NCI-H146 treated with DMSO at 0.1 percent for 48 hours (cell line): ENCODE data around the gene KCNE4.

ENCODE experiments used
- DNase-seq: peaks from one replicate; lab custom pipeline; 2025; ENCODE audit not compliant: unreplicated experiment; lab: John Stamatoyannopoulos, UW

Gene KCNE4

DNA sequence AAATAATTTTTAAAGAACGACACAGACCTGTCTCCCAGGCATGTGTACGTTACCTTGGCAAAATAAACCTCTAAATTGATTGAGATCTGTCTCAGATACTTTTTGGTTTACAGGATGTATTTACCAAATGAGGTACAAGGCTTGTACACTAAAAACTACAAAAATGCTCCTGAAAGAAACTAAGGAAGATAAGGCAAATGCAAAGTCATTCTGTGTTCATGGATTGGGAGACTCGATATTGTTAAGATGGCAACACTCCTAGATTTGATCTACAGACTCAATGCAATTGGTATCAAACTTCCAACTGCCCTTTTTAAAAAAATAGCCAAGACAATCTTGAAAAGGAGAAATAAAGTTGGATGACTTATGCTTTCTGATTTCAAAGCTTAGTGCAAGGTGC is 11.5 kb upstream of the KCNE4 start:
- no peak for DNase-seq

DNA sequence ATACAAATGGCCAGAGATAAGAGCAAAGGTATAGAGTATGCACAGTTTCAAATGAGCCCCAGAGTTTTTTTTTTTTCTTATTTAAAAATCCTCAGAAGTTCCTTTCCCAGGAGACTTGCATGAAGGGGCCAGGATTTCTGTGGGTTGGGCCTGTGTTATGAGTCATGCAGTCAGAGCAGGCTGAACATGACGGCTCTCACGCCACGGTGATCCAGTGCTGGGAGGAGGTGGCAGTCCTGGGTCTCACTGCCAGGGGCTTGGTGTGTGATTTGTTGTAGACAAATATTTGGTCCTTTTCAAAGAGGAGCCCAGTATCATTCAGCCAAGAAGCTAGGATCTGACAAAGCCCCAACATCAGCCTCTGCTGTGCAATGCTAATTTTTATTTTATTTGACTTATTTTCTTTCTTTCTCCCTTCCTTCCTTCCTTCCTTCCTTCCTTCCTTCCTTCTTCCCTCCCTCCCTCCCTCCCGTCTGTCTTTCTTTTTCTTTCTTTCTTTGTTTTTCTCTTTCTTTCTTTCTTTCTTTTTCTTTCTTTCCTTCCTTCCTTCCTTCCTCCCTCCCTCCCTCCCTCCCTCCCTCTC is 10.4 kb upstream of the KCNE4 start:
- DNase-seq = peak; percentile 36

DNA sequence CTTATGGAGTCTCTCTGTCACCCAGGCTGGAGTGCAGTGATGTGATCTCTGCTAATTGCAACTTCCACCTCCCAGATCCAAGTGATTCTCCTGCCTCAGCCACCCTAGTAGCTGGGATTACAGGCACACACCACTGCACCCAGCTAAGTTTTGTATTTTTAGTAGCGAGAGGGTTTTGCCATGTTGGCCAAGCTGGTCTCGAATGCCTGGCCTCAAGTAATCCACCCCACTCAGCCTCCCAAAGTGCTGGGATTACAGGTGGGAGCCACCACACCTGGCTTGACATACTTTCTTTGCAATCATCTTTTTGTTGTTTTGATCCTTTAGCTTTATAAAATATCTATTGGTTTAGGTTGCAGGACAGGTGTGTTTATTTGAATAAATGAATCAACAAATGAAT is 9.7 kb upstream of the KCNE4 start:
- DNase-seq = no peak

DNA sequence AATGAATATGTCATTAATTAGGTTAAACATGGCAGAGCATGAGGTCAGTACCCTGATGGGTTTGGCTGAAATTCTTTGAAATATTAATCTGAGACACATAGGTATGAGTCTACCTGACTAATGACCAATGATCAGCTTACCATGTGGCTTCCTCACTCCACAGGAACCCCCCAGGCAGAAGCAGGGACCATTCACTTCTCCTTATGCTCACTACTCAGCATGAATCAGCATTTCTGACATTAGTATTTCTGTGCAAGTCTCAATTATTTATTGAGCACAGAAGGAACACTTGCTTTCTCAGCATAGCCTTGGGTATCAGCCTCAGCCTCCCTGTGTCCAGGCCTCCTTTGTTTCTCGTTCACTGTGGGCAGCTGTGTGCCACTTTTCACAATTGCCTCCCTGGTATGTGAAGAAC is 9.3 kb upstream of the KCNE4 start:
- no peak for DNase-seq

DNA sequence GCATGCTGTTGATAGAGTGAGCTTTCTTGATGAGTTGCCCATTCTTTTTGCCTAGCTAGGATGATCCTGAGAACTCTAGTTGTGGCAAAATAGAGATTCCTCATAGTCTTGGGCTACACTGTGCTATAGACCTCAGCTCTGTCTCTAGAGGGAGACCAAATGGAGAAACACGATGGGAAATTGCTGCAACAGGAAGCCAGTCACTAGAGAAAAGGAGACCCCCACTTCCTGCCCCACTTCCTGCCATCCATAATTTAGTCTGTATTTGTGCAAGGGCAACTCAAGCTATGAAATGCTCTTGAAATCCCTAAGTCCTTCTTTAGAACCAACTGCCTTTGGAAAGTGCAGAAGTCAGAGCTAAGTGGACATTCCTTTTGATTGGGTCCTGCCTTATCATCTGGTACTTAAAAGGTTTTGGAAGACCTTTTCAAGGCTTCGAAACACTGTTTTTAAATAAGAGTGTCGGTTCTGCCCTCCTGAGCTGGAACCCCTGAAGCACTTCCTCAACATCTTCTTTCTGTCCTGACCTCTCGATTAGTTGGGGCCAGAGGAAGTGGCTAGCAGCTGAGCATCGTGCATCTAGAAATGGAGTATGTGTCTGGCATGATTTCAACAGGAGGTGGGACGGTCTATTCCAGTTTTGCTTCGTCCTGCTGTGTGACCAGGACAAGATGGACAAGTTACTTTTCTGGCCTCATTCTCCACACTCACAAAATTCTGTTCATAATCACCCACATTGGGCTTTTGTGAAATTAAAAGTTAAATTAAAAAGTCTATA is 8.6 kb upstream of the KCNE4 start:
- DNase-seq = no peak

DNA sequence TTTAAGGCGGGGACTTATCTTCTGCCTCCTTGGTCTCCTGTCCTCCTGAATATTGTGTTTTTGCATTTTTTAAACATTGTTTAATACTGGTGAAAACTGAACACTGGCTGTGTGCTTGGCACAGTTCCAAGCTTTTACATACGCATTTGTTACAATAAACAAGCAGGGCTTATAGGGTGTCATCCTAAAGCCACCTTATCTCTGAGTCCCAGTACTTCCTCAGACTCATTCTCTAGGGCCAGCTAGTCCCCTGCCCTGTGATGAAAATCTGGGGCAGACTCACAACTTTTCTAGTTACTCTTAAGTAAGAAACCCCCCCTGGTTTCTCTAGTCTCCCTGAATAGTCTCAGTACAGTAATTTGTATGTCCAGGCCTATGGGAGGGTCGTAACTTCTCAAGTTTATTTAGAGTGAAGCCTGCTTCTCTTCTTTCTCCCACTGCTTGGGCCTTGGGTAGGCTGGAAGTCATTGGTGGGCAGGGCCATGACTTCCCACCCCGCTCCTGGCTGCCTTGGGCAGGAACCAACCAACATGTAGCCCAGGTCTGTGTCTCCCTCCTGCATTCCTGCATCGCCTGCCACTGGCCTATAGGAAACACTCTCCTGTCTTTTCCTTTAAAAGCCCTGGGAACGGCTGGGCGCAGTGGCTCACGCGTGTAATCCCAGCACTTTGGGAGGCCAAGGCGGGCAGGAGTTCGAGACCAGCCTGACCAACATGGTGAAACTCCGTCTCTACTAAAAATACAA is 7.7 kb upstream of the KCNE4 start:
- no peak for DNase-seq

DNA sequence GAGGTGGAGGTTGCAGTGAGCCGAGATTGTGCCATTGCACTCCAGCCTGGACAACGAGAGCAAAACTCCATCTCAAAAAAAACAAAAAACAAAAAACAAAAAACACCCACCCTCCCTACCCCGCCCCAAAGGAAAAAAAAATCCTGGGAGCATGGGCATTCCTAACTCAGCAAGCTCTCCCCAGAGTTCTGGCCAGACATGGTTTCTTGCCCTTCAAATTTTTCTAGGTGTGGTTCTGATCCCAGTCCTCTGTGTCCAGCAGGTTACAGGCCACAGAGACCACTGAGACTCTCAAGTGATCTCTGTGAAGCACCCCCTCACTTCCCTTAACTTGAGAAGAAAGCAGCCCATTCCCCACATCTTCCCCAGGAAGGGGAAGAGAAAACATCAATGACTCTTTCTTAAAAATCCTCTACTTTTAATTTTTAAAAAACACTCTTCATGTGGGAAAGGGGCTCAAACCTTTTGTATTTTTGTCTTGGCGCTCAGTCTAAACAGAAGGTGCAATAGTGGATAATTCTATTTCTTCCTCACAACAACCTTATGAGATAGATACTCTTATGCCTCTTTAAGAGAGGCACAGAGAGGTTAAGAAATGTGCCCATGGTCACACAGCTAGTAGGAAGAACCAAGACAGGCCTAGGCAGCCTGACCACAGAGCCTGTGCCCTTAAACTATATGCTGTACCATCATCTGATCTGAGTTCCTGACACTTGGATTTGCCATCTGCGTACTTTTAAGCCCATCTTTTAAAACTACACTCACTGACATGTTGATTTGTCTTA is 6.9 kb upstream of the KCNE4 start:
- DNase-seq = no peak

DNA sequence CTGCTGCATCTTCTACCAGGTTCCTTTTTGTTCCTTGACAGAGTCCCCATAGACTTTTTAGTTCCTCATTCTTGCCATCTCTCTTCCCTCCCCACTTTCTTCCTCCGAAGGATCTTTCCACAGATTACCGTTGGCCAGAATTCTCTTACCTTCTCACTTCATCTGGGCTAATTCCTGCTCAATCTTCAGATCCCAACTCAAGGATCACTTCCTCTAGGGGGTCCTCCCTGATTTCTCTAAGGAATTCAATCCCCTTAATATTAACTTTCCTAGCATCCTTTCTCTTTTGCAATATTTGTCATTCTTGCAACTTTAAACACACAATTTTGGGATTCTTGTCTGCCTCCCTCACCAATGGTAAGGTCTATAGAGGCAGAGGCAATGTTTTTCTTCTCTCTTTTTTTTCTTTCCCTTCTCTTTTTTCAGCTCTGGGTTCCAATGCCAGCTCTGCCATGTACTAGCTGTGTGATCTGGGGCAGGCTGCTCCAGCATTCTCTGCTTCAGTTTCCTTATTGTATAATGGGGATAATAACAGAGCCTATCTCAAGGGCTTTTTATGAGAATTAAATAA is 5.4 kb upstream of the KCNE4 start:
- no peak for DNase-seq

DNA sequence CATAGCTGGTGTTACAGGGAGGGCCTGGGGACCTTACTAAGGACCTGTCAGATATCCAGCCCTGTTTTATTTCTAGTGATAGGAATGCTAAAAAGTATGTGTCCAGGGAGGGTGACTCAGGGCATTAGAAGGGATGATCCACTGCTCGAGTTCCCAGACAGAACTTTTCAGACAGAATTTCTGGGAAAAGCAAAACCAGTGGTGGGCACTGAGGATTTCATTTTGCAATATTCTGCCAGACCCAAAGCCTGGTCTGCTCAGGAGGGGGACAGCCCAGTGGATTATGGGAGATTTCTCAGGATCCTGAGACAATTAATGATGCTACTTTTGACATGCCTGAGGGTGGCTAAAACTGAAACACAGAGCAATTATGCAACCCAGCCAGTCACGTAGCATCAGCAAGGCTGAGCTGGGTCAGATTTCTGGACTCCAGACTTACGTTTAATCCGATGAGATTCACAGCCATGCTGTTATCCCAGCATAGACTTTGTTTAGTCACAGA is 4.7 kb upstream of the KCNE4 start:
- no peak for DNase-seq

DNA sequence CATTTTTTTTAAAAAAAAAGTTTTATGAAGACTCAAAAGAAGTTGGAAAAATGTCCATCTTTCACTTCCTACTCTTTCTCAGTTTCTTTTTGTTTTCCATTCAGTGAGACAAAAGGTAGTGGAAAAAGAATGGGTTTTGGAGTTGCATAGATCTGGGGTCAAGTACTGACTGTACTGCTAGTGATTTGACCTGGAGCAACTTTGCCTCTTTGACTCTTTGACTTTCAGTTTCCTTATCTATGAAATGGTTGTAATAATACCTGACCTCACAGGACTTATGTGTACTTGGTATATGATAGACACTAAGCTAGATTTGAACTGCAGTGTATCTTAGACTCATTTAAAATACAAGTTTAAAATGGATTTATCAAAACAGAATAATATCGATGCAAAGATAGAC is 3.5 kb upstream of the KCNE4 start:
- no peak for DNase-seq

DNA sequence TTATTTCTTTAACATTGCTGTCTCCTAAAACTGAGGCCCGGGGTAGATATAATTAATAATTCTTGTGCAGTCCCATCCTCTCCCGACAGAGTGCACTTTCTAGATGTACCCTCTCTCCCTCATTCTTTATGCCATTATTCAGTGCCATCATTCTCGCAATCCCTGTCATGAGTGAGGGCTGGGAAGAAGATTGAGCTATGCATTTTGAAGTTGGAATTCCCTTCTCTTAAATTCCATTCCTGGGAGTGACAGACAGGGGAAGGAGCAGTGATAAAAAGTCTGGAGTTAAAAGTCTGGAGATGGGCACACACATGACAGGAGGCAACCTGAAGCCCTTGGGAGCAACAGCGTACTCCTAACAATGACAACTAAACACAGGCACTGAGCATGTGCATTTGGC is 2.6 kb upstream of the KCNE4 start:
- no peak for DNase-seq

DNA sequence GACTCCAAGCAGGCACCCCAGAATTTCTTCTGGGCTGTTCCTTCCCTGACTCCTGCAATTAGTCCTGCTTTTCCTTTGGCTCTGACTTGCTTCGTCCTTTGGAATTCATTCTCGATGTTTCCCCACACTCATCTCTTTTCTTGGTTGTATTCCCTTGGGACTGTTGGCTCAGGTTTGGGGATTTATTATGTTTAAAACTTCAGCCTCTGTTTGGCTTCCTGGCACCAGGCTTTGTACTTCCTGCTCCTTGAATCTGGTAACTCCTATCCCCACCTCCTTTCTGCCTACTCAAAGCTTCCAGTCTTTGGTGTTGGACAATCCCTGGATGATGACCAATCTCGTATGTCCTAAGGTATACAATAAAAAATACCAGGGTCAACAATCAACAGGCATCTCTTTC is 1.8 kb upstream of the KCNE4 start:
- DNase-seq = no peak

DNA sequence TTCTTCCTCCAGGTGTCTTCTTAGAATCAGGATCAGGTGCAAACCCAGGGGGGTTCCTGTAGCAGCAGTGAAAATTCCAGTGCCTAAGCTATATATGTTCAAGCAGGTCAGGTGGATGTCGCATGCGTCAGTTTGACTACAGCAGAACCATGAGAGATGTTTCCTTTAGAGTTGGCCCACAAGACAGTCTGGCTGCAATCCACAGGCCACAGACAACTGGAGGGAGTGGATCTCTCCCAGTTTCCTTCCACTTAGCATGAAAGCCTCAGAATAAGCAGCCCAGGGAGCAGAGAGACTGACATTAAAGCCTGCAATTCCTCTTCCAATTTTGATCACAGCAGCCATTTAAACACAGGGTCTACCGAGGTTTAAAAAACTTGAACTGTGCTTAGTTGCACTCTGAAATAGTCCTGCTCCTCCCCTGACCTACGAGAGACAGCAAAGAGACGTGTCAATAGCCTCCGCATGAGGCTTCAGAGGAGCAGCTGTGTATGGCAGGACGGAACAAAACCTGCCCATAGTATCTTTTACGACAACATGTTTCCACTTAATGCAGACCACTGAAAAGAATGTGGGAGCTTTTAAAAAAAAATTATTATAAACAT is 988 bp upstream of the KCNE4 start:
- DNase-seq = no peak

DNA sequence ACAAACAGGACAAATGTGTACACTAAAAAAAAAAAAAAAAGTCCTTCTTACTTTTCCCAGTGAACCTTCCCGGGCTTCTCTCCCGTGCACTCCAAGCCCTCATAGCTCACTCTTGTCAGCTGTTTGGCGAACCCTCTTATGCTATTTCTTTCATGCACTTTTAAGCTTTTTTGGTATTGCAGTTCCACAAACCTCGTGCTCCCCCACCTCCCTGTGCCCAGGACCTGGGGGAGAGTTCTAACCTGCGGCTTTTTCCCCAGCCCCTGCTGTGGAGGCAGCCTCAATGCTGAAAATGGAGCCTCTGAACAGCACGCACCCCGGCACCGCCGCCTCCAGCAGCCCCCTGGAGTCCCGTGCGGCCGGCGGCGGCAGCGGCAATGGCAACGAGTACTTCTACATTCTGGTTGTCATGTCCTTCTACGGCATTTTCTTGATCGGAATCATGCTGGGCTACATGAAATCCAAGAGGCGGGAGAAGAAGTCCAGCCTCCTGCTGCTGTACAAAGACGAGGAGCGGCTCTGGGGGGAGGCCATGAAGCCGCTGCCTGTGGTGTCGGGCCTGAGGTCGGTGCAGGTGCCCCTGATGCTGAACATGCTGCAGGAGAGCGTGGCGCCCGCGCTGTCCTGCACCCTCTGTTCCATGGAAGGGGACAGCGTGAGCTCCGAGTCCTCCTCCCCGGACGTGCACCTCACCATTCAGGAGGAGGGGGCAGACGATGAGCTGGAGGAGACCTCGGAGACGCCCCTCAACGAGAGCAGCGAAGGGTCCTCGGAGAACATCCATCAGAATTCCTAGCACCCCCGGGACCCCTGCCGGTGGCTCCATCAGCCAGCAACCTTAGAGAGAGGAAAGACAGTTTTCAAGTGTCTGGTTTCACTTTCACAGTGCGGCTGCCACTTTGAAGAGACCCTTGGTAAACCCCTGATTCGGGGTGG is 826 bp downstream of the KCNE4 start:
- DNase-seq = no peak

DNA sequence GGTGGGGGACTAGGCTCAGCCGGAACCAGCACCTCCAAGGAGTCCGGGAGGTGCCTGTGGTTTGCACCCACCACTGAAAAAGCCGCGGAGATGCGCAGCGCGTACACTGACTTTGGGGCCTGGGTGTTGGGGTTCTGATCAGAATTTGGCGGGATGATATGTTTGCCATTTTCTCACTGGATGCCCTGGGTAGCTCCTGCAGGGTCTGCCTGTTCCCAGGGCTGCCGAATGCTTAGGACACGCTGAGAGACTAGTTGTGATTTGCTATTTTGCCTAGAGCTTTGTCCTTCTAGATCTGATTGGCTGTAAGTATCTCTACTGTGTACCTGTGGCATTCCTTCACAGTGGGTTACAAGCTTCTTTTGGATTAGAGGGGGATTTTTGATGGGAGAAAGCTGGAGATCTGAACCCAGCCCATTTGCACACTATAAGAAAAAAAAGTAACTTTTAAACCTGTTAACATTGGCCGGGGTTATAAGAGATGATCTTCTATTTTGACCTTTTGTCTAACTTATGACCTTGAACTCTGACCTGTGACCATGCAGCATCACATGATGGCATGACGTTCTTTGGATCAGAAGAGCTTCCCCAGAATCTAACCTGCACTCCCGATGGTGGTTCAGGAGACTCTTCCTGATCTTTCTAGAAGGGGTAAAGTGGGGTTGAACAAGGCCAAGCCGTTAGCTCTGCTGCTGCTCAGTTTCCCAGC is 1.6 kb downstream of the KCNE4 start:
- no peak for DNase-seq

DNA sequence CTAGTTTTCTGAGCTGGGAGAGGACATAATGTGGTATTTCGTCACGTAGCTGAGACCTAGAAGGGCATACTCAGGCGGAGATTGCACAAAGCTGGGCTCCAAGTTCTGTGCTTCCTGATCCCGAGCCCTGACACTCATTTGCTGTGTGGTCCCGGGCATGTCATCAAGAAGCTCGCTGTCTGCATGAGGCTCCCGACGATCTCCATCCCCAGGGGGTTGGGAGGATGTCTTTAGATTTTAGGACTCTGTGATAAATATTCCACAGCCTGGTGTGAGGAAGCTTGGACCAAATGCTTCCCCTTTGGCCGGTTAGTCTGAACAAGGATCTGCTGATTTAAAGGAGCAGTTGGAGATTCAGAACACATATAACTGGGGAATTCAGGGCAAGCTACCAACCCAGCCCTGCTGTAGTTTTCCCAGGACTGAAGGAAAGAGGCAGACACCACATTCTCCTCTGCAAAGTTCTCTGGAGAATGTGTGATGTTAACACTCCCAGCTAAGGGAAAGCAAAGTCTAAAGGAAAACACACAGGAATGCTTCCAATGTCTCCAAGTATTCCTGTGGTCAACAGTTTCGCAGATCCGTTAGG is 2.3 kb downstream of the KCNE4 start:
- no peak for DNase-seq

DNA sequence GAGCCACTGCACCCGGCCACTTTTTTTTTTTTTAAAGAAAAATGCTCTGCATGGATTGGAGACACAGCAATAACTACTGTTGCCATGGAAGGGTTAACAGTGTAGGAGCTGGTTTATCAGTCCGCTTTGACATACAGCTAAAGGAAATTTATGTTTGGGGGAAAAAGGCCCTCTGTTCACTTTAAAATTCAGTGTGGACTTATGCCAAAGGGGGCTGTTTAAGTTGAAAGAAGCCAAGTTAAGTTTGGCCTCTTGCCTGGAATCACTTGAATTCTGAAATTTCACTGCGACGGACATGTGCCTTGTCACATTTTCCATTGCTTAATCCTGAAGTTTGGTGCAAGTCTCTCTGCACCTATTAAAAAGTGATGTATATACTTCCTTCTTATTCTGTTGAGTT is 3.1 kb downstream of the KCNE4 start:
- no peak for DNase-seq

DNA sequence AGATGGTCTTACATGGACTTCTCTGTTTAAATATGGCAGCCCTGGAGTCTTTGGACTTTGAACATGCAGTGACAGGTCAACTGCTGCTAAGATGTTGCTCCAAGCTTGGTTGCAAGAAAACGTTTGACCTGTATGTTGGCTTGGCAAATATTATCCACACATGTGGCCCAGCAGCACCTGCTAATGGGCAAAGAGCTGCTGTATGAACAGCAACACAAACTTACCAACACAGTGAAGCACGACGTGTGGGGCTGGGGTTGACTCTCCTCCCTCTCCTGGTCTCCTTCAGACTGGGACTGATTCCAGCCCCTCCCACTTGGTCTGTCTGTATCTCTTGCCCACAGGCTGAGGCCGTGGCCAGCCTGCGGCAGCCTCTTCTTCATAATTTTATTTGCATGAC is 3.8 kb downstream of the KCNE4 start:
- peak; percentile 28 for DNase-seq
